DOHH2 (cell line): ENCODE results near the gene DMXL1.

Source experiments
- EZH2phosphoT487 ChIP-seq: fragments of 200-600 bp; sonication (generic); IDR thresholded peaks from 2 replicates; pipeline ENCODE4 v1.6.1; 2017; ENCODE audit warnings: borderline replicate concordance, mild to moderate bottlenecking, antibody characterized with exemption, low read length, moderate library complexity, mixed read lengths
- TF ChIP-seq, protein P1 (sequence below): fragments of 200-600 bp; sonication (generic); IDR thresholded peaks from one replicate; pipeline ENCODE4 v1.5.1; 2014; ENCODE audit warnings: antibody characterized with exemption, mild to moderate bottlenecking, low read depth, low read length; ENCODE audit not compliant: poor library complexity, severe bottlenecking

DNA sequence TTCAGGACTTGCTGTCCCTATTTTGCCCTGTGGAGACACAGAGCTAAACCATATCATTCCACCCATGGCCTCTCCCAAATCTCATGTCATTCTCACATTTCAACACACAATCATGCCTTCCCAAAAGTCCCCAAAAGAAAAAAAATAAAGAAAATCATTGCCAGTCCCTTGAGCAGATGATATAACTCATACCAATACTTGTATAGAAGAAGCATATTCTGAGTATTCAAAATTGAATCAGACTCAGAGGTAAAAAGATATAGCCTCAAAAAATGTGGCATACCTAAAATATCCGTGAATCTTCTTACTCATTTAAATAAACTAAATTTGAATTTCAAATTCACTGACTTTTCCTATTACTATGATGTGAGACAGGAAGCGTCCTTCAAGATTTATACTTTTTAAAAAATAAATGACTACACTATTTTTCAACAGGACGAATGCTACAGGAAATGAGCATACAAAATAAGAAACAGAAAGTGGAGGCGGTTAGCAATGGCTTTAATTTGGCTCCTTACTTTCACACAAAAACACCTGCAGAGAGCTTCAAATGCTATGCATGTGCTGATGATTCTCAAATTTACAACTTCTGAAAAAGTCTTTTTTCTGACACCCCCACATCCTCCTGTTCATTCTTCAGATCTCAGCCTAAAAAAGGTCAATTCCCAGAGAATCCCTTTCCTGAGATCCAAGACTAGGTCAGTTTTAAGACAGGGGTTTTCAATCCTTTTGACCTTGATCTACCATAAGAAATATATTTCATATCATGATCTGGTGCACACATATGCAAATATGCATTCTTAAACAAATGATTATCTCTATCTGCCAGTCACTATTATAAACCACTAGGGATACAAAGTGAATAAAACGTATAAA, 39.6 kb upstream of the DMXL1 start:
- TF ChIP-seq, protein P1, sequence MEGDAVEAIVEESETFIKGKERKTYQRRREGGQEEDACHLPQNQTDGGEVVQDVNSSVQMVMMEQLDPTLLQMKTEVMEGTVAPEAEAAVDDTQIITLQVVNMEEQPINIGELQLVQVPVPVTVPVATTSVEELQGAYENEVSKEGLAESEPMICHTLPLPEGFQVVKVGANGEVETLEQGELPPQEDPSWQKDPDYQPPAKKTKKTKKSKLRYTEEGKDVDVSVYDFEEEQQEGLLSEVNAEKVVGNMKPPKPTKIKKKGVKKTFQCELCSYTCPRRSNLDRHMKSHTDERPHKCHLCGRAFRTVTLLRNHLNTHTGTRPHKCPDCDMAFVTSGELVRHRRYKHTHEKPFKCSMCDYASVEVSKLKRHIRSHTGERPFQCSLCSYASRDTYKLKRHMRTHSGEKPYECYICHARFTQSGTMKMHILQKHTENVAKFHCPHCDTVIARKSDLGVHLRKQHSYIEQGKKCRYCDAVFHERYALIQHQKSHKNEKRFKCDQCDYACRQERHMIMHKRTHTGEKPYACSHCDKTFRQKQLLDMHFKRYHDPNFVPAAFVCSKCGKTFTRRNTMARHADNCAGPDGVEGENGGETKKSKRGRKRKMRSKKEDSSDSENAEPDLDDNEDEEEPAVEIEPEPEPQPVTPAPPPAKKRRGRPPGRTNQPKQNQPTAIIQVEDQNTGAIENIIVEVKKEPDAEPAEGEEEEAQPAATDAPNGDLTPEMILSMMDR = no peak
- no peak for TF ChIP-seq EZH2phosphoT487
